IPS-15b (cell line): ENCODE measurements around the gene CA5A.

ENCODE experiments used
- H3K27me3 ChIP-seq: one replicate; pipeline ENCODE4 v1.6.1; 2013; ENCODE audit warnings: low read length; ENCODE audit not compliant: control insufficient read depth, insufficient read depth
- H3K36me3 ChIP-seq: one replicate; pipeline ENCODE4 v1.6.1; 2013; ENCODE audit warnings: low read length; ENCODE audit not compliant: control insufficient read depth, insufficient read depth
- H3K4me1 ChIP-seq: one replicate; pipeline ENCODE4 v1.6.1; 2013; ENCODE audit warnings: mild to moderate bottlenecking, low read length; ENCODE audit not compliant: control insufficient read depth, insufficient read depth
- H3K4me3 ChIP-seq: one replicate; pipeline ENCODE4 v1.5.1; 2013; ENCODE audit warnings: low read depth, low read length
- H3K9ac ChIP-seq: one replicate; pipeline ENCODE4 v1.6.1; 2013; ENCODE audit warnings: low read depth, mild to moderate bottlenecking, low read length
- H3K9me3 ChIP-seq: one replicate; pipeline ENCODE4 v1.6.1; 2013; ENCODE audit warnings: mild to moderate bottlenecking, low read length; ENCODE audit not compliant: control insufficient read depth, insufficient read depth

Gene CA5A

DNA sequence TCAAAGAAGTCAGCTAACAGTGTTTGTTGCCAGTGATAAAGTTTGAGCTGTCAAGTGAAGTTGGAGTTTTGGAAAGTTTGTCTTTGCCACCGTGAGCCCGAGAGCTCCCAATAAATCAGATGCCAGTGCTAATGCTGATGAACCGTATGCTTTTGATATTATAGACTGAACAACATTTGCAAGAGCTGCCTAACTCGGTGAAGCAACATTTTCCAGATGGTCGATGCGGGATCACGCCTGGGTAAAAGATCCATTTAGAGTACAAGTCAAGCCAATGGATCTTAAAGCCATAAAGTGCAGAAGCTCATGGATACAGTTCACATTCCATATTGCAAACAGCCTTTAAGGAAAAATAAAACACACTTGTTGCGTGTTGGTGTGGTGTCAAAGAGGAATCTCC, 24.5 kb upstream of the CA5A start:
- Histone ChIP-seq H3K36me3 (peaks cover 8% of the 10 kb centered on the region), H3K4me3 (no peak overlapping the region), H3K9me3 (no peaks in the 10 kb centered on the region), H3K27me3 (no peaks in the 10 kb centered on the region), H3K9ac (no peak overlapping the region), H3K4me1 (peaks cover 3% of the 10 kb centered on the region)

DNA sequence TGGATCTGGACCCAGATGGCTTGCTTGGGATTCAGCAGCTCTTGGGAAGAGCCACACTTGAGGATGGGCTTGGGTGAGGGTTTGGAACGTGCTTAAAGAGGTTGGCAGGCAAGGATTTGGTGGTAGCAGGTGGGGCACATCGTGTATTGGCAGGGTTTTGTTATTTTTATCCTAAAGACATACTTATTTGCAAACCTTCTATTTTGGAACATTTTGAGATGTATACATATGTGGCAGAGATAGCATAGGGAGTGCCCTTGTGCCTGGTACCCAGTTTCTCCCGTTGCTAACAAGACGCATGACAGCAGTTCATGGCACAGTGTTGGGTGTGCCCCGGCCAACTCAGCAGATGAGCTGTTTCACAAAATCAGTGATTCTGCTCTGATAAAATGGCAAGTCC, 24.0 kb upstream of the CA5A start:
- Histone ChIP-seq H3K4me1 (peaks cover 3% of the 10 kb centered on the region), H3K9me3 (no peaks in the 10 kb centered on the region), H3K27me3 (no peaks in the 10 kb centered on the region), H3K4me3 (no peak overlapping the region), H3K36me3 (peaks cover 8% of the 10 kb centered on the region), H3K9ac (no peak overlapping the region)

DNA sequence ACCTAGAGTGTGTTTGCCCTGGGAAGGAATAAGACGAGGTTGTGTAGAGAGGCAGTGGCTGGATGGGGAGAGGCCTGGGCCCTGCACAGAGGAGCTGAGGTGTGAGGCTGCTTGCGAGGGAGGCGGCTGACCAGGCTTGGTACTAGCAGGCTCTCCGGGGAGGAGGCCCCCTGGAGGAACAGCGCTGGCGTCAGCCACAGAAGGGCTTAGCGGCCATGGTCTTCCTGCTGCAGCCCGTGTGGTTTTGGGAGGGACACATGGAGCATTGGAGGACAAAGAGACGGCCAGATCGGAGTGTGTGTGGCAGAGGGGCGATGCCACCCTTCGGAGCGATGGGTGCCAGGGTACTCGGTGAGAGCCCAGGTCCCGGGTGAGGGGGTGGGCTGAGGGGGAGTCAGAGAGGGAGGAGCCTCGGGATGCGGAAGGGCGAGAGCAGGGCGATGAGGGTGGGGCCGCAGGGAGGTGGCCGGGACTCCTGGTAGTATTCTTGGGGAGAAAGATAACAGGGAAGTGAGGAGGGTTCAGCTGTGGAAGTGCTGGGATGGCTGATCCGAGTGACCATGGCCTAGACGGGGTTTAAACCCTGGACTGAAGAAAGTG, 23.2 kb upstream of the CA5A start:
- Histone ChIP-seq H3K27me3 (no peaks in the 10 kb centered on the region), H3K9me3 (no peaks in the 10 kb centered on the region), H3K9ac (peak overlapping the region; percentile 16), H3K4me3 (no peak overlapping the region), H3K4me1 (peaks cover 3% of the 10 kb centered on the region), H3K36me3 (peaks cover 8% of the 10 kb centered on the region)

DNA sequence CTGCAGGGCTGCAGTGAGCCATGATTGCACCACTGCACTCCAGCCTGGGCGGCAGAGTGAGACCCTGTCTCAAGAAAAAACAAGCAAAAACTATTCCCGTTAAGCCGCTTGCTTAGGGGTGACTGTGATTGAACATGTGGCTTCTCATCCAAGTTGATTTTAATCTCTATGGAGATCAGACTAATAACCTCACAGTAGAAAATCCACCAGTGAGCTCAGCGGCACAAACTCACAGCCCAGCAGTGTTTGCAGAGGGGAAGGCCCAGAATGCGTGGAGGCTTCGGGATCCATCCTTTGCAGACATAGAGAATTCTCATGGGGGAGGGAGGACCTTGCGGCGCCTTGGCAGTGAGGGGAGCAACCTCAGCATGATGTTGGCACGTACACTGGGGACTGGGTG, 22.3 kb upstream of the CA5A start:
- H3K27me3 ChIP-seq, result no peaks in the 10 kb centered on the region
- H3K4me3 ChIP-seq, result no peak overlapping the region
- no peaks in the 10 kb centered on the region for H3K9me3 ChIP-seq
- peaks cover 3% of the 10 kb centered on the region for H3K4me1 ChIP-seq
- H3K9ac ChIP-seq, result no peak overlapping the region
- H3K36me3 ChIP-seq, result peaks cover 14% of the 10 kb centered on the region

DNA sequence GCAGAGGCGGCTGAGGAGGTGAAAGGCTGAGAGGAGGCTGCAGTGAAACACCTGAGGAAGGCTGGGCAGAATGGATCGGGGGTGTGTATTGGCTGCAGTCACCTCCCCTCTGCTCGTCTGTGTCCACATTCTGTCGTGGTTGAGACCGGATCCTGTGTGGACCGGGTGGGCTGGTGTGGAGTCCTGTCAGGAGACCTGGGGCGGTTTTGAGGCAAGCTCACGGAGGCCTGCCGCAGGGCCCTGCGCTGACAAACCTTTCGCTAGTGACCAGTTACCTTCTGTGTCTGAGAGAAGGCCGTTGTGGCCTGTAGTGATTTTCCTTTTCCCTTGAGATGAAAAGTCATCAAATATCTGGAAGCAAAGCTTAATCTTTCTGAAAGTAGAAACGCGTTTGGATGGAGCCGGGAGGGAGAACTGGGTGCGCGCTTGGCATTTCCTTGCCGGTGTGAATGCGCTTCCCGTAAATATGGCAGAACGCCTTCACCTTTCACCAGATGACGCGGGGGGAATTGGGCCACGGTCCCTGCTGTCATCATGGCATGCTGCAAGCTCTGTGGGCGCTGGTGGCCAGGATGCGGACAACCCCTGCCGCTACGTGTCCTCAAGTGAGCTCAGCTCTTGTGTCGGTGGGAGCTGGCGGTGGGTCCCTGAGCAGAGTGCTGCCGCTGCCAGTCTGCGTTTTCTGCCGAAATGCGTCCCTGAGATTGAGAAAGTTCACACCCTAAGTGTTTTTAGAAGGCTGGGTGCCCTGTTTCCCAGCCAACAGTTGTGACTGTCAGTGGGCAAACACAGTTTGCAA, 21.2 kb upstream of the CA5A start:
- no peaks in the 10 kb centered on the region for H3K9me3 ChIP-seq
- no peaks in the 10 kb centered on the region for H3K27me3 ChIP-seq
- H3K4me1 ChIP-seq, result peaks cover 3% of the 10 kb centered on the region
- H3K36me3 ChIP-seq, result peaks cover 17% of the 10 kb centered on the region
- H3K9ac ChIP-seq, result no peak overlapping the region
- H3K4me3 ChIP-seq, result no peak overlapping the region

DNA sequence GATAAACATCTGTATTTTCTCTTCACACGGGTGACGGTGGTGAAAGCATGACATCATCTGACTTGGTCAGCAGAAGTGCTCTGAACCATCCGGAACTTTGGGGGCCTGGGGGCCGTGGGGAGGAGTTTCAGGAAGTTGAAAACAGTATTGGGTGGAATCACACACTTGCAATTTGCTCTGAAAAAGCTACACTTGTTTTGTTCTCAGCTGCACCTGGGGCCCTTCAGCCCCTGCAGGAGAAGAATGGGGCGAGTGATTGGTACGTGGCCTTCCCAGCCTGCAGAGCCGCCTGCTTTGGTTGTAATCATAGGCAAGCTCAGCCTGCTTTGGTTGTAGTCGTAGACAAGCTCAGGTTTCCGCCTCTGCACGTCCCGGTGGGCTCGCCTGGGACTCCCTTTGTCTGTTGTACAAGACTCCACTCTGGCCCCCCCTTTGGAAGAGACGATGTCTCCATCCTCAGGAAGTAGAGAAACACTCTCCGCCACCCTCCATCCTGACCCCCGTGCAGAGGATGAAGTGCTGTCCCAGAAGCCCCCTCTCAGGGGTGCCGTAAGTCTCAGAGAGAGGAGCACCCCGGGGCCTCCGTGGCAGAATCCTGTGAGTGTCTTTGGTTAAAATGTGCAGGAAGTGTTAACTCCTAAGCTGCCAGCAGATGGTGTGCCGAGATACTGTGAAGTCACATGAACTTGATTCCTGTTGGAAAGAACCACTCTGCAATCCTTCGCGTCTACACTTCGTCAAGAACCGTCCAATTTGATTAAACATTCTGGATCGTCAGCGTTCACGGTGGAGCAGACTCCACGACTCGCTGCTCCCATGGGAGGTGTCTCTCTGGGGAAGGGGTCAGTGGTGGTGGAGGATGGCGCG, 20.3 kb upstream of the CA5A start:
- peaks cover 3% of the 10 kb centered on the region for H3K4me1 ChIP-seq
- no peak overlapping the region for H3K4me3 ChIP-seq
- H3K36me3 ChIP-seq, result peaks cover 17% of the 10 kb centered on the region
- no peaks in the 10 kb centered on the region for H3K27me3 ChIP-seq
- H3K9ac ChIP-seq, result no peak overlapping the region
- no peaks in the 10 kb centered on the region for H3K9me3 ChIP-seq

DNA sequence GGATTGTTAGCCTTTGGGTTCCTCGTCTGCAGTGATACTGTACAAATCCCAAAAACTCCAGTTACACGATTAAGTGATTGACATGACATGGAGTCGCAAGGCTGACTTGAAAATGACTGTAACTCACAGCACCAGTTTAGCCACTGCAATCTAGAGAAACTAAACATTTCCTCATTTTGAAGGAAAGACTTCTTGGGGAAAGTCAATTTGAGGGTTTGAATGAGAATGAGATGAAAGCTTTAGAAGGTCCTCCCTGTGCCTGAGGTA, 19.7 kb upstream of the CA5A start:
- Histone ChIP-seq H3K9me3 (no peaks in the 10 kb centered on the region), H3K27me3 (no peaks in the 10 kb centered on the region), H3K4me1 (peaks cover 3% of the 10 kb centered on the region), H3K9ac (no peak overlapping the region), H3K4me3 (no peak overlapping the region), H3K36me3 (peaks cover 17% of the 10 kb centered on the region)

DNA sequence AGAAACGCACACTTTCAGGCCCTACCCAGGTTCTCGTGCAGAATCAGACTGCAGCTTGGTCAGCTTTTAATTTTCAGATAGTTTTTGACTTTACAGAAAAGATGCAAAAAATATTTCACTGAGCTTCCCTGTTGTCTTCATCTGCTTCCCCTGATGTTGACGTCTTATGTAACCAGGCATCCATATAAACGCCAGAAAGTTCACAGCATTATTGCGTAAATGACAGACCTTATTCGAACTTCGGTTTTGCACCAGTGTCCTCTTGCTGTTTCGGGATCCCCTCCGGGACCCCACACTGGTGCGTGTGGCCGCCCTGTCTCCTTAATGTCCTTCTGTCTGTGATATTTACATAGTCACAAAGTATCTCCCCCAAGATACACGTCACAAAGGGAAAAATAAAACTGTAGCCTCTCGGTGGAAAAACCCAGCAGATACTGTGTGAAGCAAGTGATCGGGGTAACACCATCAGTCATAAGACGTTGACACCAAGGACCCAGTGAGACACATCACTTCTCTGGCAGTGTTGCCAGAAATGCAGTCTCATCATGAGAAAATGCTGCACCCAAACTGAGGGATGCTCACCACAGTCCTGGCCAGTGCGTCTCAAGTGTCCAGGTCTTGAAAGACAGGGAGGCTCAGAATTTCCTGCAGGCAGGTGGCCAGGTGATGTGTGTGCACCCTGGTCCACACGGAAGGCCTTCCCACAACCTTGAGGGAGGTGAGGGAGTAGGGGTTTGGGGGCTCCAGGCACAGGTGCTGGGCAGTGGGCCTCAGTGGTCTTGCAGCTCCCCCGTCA, 19.2 kb upstream of the CA5A start:
- Histone ChIP-seq H3K4me3 (no peak overlapping the region), H3K9me3 (no peaks in the 10 kb centered on the region), H3K9ac (peak overlapping the region; percentile 24), H3K4me1 (peaks cover 3% of the 10 kb centered on the region), H3K27me3 (no peaks in the 10 kb centered on the region), H3K36me3 (peaks cover 17% of the 10 kb centered on the region)

DNA sequence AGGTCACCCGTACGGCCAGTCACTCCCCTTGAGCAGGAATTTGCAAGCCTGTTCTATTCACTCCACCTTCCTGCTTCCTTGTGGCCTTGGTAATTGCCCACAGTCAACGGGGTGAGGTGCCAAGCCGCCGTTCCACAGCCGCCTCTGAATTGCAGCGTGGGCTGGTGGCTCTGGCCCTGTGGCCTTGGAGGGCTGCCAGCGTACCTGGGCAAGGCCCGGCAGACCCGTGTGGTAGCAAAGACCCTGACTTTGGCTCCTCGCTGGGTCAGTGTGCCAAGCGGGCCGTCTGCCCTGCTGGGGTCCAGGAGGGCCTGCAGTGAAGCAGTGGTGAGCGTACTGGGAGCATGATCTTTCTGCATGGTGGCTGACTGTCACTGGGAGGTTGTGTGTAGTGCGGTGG, 18.5 kb upstream of the CA5A start:
- Histone ChIP-seq H3K4me1 (peaks cover 3% of the 10 kb centered on the region), H3K4me3 (no peak overlapping the region), H3K36me3 (peaks cover 17% of the 10 kb centered on the region), H3K27me3 (no peaks in the 10 kb centered on the region), H3K9ac (no peak overlapping the region), H3K9me3 (no peaks in the 10 kb centered on the region)

DNA sequence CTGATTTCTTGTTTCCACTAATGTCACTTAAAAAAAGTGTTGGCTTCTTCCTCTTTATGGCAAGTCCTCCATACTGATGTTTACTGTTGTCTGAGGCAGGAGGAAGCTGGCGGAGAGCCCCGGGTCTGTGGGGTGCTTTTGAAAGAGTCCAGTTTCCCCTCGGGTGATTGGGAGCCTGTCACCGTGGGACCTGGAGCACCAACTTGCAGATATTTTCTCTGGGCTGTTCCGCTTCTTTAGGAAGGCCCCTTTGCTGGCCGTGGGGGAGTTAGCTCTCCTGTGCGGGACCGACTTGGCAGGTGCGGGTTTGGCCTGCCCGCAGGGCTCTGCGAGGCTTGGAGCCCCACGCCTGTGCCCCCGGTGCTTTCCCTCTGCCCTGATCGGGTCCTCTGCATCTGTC, 18.0 kb upstream of the CA5A start:
- Histone ChIP-seq H3K9ac (no peak overlapping the region), H3K4me3 (no peak overlapping the region), H3K27me3 (no peaks in the 10 kb centered on the region), H3K36me3 (peaks cover 17% of the 10 kb centered on the region), H3K9me3 (no peaks in the 10 kb centered on the region), H3K4me1 (peaks cover 3% of the 10 kb centered on the region)

DNA sequence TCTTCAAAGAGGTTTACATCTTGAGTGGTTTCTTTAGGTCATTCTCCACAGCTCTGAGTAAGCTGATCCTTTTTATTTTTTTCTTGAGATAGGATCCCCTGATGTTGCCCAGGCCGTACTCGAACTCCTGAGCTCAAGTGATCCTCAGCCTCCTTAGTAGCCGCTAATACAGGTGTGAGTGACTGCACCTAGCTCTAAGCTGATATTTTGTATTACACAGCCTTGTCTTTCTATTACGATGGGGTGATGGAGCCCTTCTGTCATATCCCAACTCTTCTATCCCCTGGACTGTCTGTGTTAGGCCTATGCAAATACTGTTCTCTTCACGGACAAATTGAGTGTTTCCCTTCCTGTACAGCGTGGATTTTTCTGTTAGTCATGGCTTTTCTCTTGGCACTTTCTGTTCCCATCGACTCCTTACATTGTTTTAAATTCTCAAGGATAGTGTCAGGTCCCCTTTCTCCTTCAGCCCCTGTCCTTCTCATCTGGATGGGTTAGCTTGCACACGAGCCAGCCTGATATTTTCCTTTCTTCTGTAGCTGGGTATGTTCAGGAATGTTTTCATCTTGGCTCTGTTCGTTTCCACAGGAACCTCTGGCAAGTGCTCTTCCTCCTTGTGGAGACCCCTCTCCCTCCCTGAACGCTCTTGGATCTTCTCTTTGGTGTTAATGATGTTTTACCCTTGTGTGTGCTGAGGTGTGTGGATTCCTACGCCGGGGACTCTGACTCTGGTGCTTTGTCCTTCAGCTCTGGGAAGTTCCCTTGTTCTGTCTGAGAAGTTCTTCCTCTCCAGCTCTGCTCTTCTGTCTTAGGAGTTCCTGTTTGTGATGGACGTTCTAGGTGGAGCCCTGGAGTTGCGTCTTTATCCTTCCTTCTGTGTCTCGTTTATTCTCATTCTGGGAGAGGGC, 17.2 kb upstream of the CA5A start:
- Histone ChIP-seq H3K4me1 (peaks cover 3% of the 10 kb centered on the region), H3K9ac (peak overlapping the region; percentile 47), H3K27me3 (no peaks in the 10 kb centered on the region), H3K36me3 (peaks cover 17% of the 10 kb centered on the region), H3K4me3 (no peak overlapping the region), H3K9me3 (no peaks in the 10 kb centered on the region)
